GM13977 (cell line): ENCODE measurements around the gene UBL7.
A peak's percentile ranks its signal among the peaks of the same experiment; 100 is the strongest.

Experiments
- DNase-seq: peaks from one replicate; pipeline ENCODE4 v3.0.0; 2012; ENCODE audit warnings: low spot score
- CTCF ChIP-seq: IDR thresholded peaks from 2 replicates; pipeline ENCODE4 v1.5.1; 2012; ENCODE audit warnings: mild to moderate bottlenecking, control low read depth; ENCODE audit not compliant: insufficient read depth; ENCODE audit errors: extremely low read depth, missing control alignments
- in situ Hi-C: fragments of 300-500 bp; cut with MboI; formaldehyde crosslinking; loops from one replicate; pipeline ENCODE4 v1.12.0; 2022; ENCODE audit warnings: low sequenced_read_pairs, low pct_unique_long_range_greater_than_20kb, mixed read lengths, inconsistent platforms; ENCODE audit not compliant: unreplicated experiment

Gene UBL7

GRCh38 chr15:74500401-74500800 is 39.4 kb upstream of the UBL7 start:
- TF ChIP-seq CTCF = no peak
- DNase-seq = no peak
- in situ Hi-C loops = no loop called here

- TF ChIP-seq CTCF = no peak
- no peak for DNase-seq
- in situ Hi-C loops = no loop called here
Observed at GRCh38 chr15:74499366-74499765, 38.4 kb upstream of the UBL7 start.

- no peak for DNase-seq
- TF ChIP-seq CTCF = no peak
- in situ Hi-C loops = no loop called here
Observed at GRCh38 chr15:74497584-74497983, 36.6 kb upstream of the UBL7 start.

- no peak for TF ChIP-seq CTCF
- no peak for DNase-seq
- in situ Hi-C loops = no loop called here
Observed at GRCh38 chr15:74496648-74497047, 35.7 kb upstream of the UBL7 start.

DNA sequence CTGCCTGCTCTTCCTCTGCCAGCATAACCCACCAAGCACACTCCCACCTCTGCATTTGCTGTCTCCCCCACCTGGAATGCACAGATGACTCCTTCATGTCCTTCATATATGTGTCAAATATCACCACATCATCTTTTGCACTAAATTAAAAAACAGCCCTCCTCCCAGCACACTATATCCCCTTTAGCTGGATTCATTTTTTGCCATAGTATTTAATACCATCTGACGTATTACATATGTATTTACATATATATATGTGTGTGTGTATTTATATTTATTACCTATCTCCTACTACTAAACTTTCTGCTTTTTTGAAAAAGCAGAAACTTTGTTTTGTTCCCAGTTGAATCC is 29.4 kb upstream of the UBL7 start:
- DNase-seq = no peak
- no peak for TF ChIP-seq CTCF
- in situ Hi-C loops = no loop called here

- in situ Hi-C loops = loop anchor here (5.0 kb wide), 1 partner anchor 112 kb away; no protein-coding TSS in a partner anchor
- TF ChIP-seq CTCF = peak; percentile 85
- DNase-seq = peak; percentile 81
Observed at GRCh38 chr15:74489518-74490338, 28.8 kb upstream of the UBL7 start.
